CD4-positive, alpha-beta T cell (primary cell): ENCODE data around the gene LRRFIP2. TPM values are rescaled to one million over a fixed set of nuclear protein-coding genes. Genes with fewer than 3 reads are reported as not detected.

Source experiments
- ATAC-seq: fragments of 200-7000 bp; cut with Tn5 transposase; one replicate; pipeline ENCODE4 v1.10.0; 2022; ENCODE audit warnings: mild to moderate bottlenecking; ENCODE audit not compliant: poor library complexity
- CTCF ChIA-PET: fragments of 350-600 bp; sonication (Branson Sonifier 250); formaldehyde crosslinking; loops from one replicate; lab custom pipeline; 2021; ENCODE audit warnings: antibody characterized with exemption, inconsistent platforms; lab: Charles Lee
- POLR2A ChIA-PET: fragments of 350-600 bp; sonication (Branson Sonifier 250); formaldehyde crosslinking; loops from one replicate; lab custom pipeline; 2021; ENCODE audit warnings: antibody characterized with exemption, inconsistent platforms; lab: Charles Lee
- DNase-seq, 14 experiments: peaks; one replicate each; pipeline ENCODE4 v3.0.0-alpha.2; 2013 to 2020; ENCODE audit warnings: mixed read lengths in 2 of 14
- H3K27ac ChIP-seq, 2 donors: one replicate each; pipeline versions ENCODE4 v1.5.1 to v1.7.0; 2013; ENCODE audit warnings: low read length in 2 of 2, low read depth in 1 of 2, mild to moderate bottlenecking in 1 of 2
- H3K27me3 ChIP-seq, 2 experiments: 1 replicate in 1 of 2; 2 replicates in 1 of 2; pipeline versions ENCODE4 v1.6.1 to v1.7.0; 2013; ENCODE audit warnings: low read length in 2 of 2, control low read depth in 1 of 2, mild to moderate bottlenecking in 1 of 2, moderate library complexity in 1 of 2; ENCODE audit not compliant: insufficient read depth in 2 of 2, control insufficient read depth in 1 of 2
- H3K36me3 ChIP-seq: one replicate; pipeline ENCODE4 v1.6.1; 2013; ENCODE audit warnings: low read length, control low read depth; ENCODE audit not compliant: insufficient read depth
- H3K4me1 ChIP-seq: one replicate; pipeline ENCODE4 v1.6.1; 2013; ENCODE audit warnings: low read length, control low read depth; ENCODE audit not compliant: insufficient read depth
- H3K4me3 ChIP-seq: one replicate; pipeline ENCODE4 v1.5.1; 2013; ENCODE audit warnings: mild to moderate bottlenecking, low read length, moderate library complexity
- H3K9me3 ChIP-seq, 2 experiments: 1 replicate in 1 of 2; 2 replicates in 1 of 2; pipeline versions ENCODE4 v1.6.1 to v1.7.0; 2013; ENCODE audit warnings: low read length in 2 of 2, mild to moderate bottlenecking in 2 of 2, control low read depth in 1 of 2, moderate library complexity in 1 of 2; ENCODE audit not compliant: control insufficient read depth in 1 of 2, insufficient read depth in 1 of 2
- H3K27ac Mint-ChIP-seq: one replicate; pipeline ENCODE4 v1.8.0; 2020; ENCODE audit warnings: mixed read lengths
- H3K27me3 Mint-ChIP-seq: one replicate; pipeline ENCODE4 v1.8.0; 2021; ENCODE audit warnings: mixed read lengths
- H3K36me3 Mint-ChIP-seq: one replicate; pipeline ENCODE4 v1.8.0; 2021; ENCODE audit warnings: low read depth, mixed read lengths
- H3K4me1 Mint-ChIP-seq: one replicate; pipeline ENCODE4 v1.8.0; 2021; ENCODE audit warnings: low read depth, mixed read lengths
- H3K4me3 Mint-ChIP-seq: one replicate; pipeline ENCODE4 v1.8.0; 2020; ENCODE audit warnings: mild to moderate bottlenecking, mixed read lengths
- H3K9me3 Mint-ChIP-seq: one replicate; pipeline ENCODE4 v1.8.0; 2020; ENCODE audit warnings: mixed read lengths
- CTCF ChIP-seq: fragments of 200-600 bp; IDR thresholded peaks from one replicate; pipeline ENCODE4 v1.8.0; 2022; ENCODE audit warnings: antibody characterized with exemption, mild to moderate bottlenecking
- intact Hi-C, 2 experiments: fragments of 100-400 bp; cut with DNase I in 1 of 2; cut with micrococcal nuclease in 1 of 2; formaldehyde crosslinking; loops; one replicate each; pipeline versions ENCODE4 v1.15.1 to v1.9.0; 2023 to 2025; cut with DNase I, micrococcal nuclease
- total RNA-seq, 174 experiments: library from RNA in 2 of 174; stranded (reverse) in 2 of 174; gene quantifications; one replicate each; pipeline ENCODE4 v1.2.3 and lab custom pipeline; 2021 to 2026

Gene LRRFIP2
- total RNA-seq, 2 experiments from 2014 or later, result 34.2 to 34.8 TPM

DNA sequence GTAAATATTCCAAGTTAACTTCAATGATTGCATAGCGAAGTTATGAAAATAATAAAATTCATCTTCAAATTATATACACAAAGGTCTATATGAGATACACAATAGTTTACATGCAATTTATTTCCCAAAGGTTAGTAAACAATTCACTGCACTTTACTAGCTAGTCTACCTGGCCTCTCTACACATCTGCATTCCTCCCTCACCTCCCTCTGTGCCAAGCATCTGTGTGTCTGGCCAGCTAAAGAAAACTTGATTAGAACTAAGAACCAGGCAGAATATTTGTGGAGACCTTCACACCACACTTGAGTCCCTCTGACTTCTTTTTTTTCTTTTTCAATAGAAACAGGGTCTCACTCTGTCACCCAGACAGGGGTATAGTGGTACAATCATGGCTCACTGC lies 61.4 kb downstream of the LRRFIP2 start:
- Histone ChIP-seq H3K36me3 (no peaks in the 10 kb centered on the region), H3K9me3 (no peaks in the 10 kb centered on the region), H3K4me3 (no peak overlapping the region), H3K27ac (no peak overlapping the region), H3K4me1 (no peaks in the 10 kb centered on the region), H3K27me3 (no peaks in the 10 kb centered on the region)
- DNase-seq (no peak), ATAC-seq (no peak)
- H3K9me3 Mint-ChIP-seq, result no peaks in the 10 kb centered on the region
- ChIA-PET CTCF (no interaction called here), POLR2A (no interaction called here)
- H3K4me3 Mint-ChIP-seq, result no peak overlapping the region
- peaks cover 23% of the 10 kb centered on the region for H3K36me3 Mint-ChIP-seq
- no peak overlapping the region for H3K27ac Mint-ChIP-seq
- TF ChIP-seq CTCF, result no peak
- no peaks in the 10 kb centered on the region for H3K27me3 Mint-ChIP-seq
- intact Hi-C loops, result no loop called here
- no peaks in the 10 kb centered on the region for H3K4me1 Mint-ChIP-seq

- no peaks in the 10 kb centered on the region for H3K27me3 ChIP-seq
- ChIA-PET POLR2A (no interaction called here), CTCF (no interaction called here)
- H3K27me3 Mint-ChIP-seq, result no peaks in the 10 kb centered on the region
- no peaks in the 10 kb centered on the region for H3K9me3 ChIP-seq
- DNase-seq, result no peak
- no peaks in the 10 kb centered on the region for H3K36me3 ChIP-seq
- no peak overlapping the region for H3K27ac Mint-ChIP-seq
- no peak overlapping the region for H3K4me3 Mint-ChIP-seq
- H3K4me1 Mint-ChIP-seq, result no peaks in the 10 kb centered on the region
- no peak for TF ChIP-seq CTCF
- intact Hi-C loops, result no loop called here
- no peak for ATAC-seq
- H3K4me1 ChIP-seq, result no peaks in the 10 kb centered on the region
- H3K27ac ChIP-seq, result no peak overlapping the region
- H3K9me3 Mint-ChIP-seq, result no peaks in the 10 kb centered on the region
- peaks cover 24% of the 10 kb centered on the region for H3K36me3 Mint-ChIP-seq
- no peak overlapping the region for H3K4me3 ChIP-seq
These were observed 63.2 kb downstream of the LRRFIP2 start for GRCh38 chr3:37111199-37111598.

GRCh38 chr3:37107846-37108245 lies 66.5 kb downstream of the LRRFIP2 start:
- ChIA-PET POLR2A (no interaction called here), CTCF (no interaction called here)
- DNase-seq (no peak), ATAC-seq (no peak)
- Histone ChIP-seq H3K4me1 (no peaks in the 10 kb centered on the region), H3K27ac (no peak overlapping the region), H3K9me3 (no peaks in the 10 kb centered on the region), H3K4me3 (no peak overlapping the region), H3K36me3 (no peaks in the 10 kb centered on the region), H3K27me3 (no peaks in the 10 kb centered on the region)
- H3K4me1 Mint-ChIP-seq, result no peaks in the 10 kb centered on the region
- H3K4me3 Mint-ChIP-seq, result no peak overlapping the region
- H3K9me3 Mint-ChIP-seq, result no peaks in the 10 kb centered on the region
- H3K27me3 Mint-ChIP-seq, result no peaks in the 10 kb centered on the region
- intact Hi-C loops, result no loop called here
- H3K27ac Mint-ChIP-seq, result no peak overlapping the region
- no peak for TF ChIP-seq CTCF
- peaks cover 9% of the 10 kb centered on the region for H3K36me3 Mint-ChIP-seq
